BLaER1 treated with 17β-estradiol and CSF1 and Interleukin-3, amounts not matched to agents 10 nM and 100 nM (cell line): ENCODE data around the gene ALDOA.
A peak's percentile ranks its signal among the peaks of the same experiment; 100 is the strongest.

ENCODE experiments used
- H3K27ac ChIP-seq, 11 experiments: shearing (Covaris generic); formaldehyde crosslinking; 2 replicates each; pipeline ENCODE4 v1.8.1; 2022
- H3K27me3 ChIP-seq, 11 experiments: shearing (Covaris generic); formaldehyde crosslinking; 2 replicates each; pipeline ENCODE4 v1.8.1; 2022
- H3K36me3 ChIP-seq, 11 experiments: shearing (Covaris generic); formaldehyde crosslinking; 2 replicates each; pipeline ENCODE4 v1.8.1; 2022
- H3K4me1 ChIP-seq, 10 experiments: shearing (Covaris generic); formaldehyde crosslinking; 2 replicates each; pipeline ENCODE4 v1.8.1; 2022
- H3K4me2 ChIP-seq, 11 experiments: shearing (Covaris generic); formaldehyde crosslinking; 2 replicates each; pipeline ENCODE4 v1.8.1; 2022
- H3K4me3 ChIP-seq, 10 experiments: shearing (Covaris generic); formaldehyde crosslinking; 2 replicates each; pipeline ENCODE4 v1.8.1; 2022
- H3K9ac ChIP-seq, 11 experiments: shearing (Covaris generic); formaldehyde crosslinking; 2 replicates each; pipeline ENCODE4 v1.8.1; 2022
- H3K9me3 ChIP-seq, 11 experiments: shearing (Covaris generic); formaldehyde crosslinking; replicated peaks in 1 of 11; 2 replicates each; pipeline ENCODE4 v1.8.1; 2022
- H4K20me1 ChIP-seq, 11 experiments: shearing (Covaris generic); formaldehyde crosslinking; 2 replicates each; pipeline ENCODE4 v1.8.1; 2022
- Cebpa-rat ChIP-seq, 11 experiments: shearing (Covaris generic); IDR thresholded peaks; 2 replicates each; pipeline ENCODE4 v1.8.1; 2022

The ALDOA gene

DNA sequence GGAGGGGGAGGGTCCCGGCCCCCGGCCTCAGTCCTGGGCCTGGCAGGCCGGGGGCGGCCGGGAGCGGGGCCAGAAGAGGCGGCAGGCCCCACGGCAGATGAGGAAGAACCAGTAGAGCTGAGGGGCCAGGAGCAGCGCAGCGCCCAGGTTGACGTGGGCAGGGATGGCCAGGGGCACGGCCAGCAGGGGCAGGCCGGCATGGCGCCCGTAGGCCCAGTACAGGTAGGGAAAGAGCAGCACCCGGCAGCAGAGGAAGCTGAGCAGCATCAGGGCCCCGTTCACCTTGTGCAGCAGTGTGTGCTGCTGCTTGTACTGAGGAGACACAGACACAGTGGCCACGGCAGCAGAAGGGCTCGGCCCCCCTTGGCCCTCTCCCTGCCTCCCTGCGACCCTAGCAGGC lies 40.4 kb upstream of the ALDOA start:
- H3K4me1 ChIP-seq: peaks cover 9 to 18% (median 10%) of the 10 kb centered on the region in 10 experiments; a peak in 17 of 20 replicates
- H3K4me2 ChIP-seq: no peak overlapping the region
- no peak overlapping the region for H3K9ac ChIP-seq
- H3K4me3 ChIP-seq: no peak overlapping the region
- no peak for TF ChIP-seq Cebpa-rat (IDR thresholded peaks at IDR 0.05)
- H3K27ac ChIP-seq: no peak overlapping the region
- H3K36me3 ChIP-seq: no peaks in the 10 kb centered on the region
- no peaks in the 10 kb centered on the region for H3K9me3 ChIP-seq
- peaks cover 18 to 54% (median 46%) of the 10 kb centered on the region in 11 experiments for H3K27me3 ChIP-seq
- peaks cover 0 to 47% (median 4%) of the 10 kb centered on the region in 11 experiments; a peak in 8 of 22 replicates for H4K20me1 ChIP-seq

DNA sequence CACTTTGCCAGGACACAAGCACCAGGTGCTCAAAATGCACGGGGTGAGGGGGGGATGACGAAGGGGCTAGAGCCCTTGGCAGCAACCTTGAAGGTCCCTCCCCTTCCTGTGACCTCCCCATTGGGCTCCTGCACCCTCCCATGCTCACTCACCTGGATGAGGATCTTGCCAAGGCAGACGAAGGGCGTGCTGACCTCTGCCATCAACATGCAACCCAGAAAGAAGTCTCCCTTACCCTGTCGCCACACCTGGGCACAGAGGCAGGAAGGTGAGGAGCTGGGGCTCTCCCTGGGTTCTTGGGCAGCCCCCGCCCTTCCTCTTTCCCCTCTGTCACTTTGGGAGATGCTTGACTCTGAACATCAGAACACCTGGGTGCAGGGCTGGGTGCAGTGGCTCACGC lies 40.0 kb upstream of the ALDOA start:
- H3K4me1 ChIP-seq: peaks cover 8 to 14% (median 10%) of the 10 kb centered on the region in 10 experiments; a peak in 17 of 20 replicates
- H3K4me2 ChIP-seq: no peak overlapping the region
- H3K27me3 ChIP-seq: peaks cover 22 to 59% (median 50%) of the 10 kb centered on the region in 11 experiments
- H4K20me1 ChIP-seq: peaks cover 0 to 50% (median 4%) of the 10 kb centered on the region in 11 experiments; a peak in 8 of 22 replicates
- no peaks in the 10 kb centered on the region for H3K9me3 ChIP-seq
- H3K36me3 ChIP-seq: no peaks in the 10 kb centered on the region
- no peak for TF ChIP-seq Cebpa-rat (IDR thresholded peaks at IDR 0.05)
- no peak overlapping the region for H3K27ac ChIP-seq
- no peak overlapping the region for H3K9ac ChIP-seq
- no peak overlapping the region for H3K4me3 ChIP-seq

DNA sequence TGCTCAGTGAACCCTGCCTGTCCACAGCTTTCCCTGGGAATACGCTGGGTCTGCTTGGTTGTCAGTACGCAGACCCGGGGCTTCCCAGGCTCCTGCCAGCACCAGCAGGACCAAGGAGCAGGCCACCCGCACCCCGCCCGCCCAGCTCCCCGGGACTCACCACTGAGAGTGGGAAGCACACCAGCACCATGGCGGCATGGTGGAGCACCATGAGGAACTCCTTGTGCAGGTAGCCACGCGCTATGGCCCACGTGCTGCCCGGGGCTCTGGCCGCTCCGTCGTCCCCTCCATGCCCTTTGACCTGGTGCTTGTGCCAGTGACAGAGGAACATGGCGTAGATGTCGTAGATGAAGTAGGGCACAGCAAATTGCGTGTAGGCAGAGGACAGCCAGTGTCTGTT lies 39.1 kb upstream of the ALDOA start:
- no peak for TF ChIP-seq Cebpa-rat (IDR thresholded peaks at IDR 0.05)
- Histone ChIP-seq H3K9ac (no peak overlapping the region), H3K27me3 (peaks cover 28 to 65% (median 59%) of the 10 kb centered on the region in 11 experiments)

DNA sequence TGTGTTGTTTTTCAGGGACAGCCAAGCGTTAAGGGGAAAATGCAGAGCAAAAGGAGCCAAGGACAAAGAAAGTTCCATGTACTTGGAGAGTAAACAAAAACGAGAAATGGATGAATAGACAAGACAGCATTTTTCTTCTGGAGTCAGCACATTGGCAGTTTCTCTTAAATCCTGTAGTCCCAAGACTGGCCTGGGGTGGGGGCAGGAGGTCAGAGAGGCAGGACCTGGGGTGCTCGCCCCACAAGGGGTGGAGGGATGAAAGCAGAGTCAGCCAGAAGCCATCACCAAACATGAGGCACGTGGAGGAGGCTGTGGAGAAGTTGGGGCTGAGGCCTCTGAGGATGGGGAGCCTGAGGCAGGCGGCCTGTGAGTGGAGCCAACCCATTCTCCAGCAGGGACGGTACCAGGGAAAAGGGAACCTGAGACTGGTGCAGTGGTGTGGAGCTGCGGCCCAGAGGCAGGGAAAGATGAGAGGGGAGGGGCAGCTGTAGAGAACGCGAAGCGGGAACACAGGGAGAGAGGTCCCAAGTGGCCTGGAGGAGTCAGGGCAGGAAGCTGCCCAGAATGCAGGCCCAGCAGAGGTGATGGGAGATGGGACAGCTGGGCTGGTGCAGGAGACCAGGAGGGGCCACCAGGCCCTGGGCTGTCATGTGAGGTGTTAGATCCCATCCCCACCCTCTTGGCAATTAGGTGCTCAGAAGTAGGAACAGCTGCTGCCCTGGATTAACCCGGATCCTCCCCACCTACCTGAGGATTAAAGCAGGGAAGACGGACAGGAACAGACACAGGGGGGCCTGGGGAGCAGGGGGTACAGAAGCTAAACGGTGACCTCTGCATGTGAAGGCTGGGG lies 37.7 kb upstream of the ALDOA start:
- Histone ChIP-seq H3K27me3 (peaks cover 35 to 72% (median 66%) of the 10 kb centered on the region in 11 experiments), H3K9ac (no peak overlapping the region), H3K4me3 (no peak overlapping the region), H3K9me3 (no peaks in the 10 kb centered on the region), H4K20me1 (peaks cover 0 to 61% (median 6%) of the 10 kb centered on the region in 11 experiments; a peak in 10 of 22 replicates), H3K4me1 (peaks cover 6 to 18% (median 16%) of the 10 kb centered on the region in 10 experiments), H3K4me2 (no peak overlapping the region), H3K27ac (no peak overlapping the region), H3K36me3 (no peaks in the 10 kb centered on the region)
- no peak for TF ChIP-seq Cebpa-rat (IDR thresholded peaks at IDR 0.05)

More for the DNA sequence above, 39.1 kb upstream of the ALDOA start:
- Histone ChIP-seq H3K36me3 (no peaks in the 10 kb centered on the region), H3K4me3 (no peak overlapping the region), H3K9me3 (no peaks in the 10 kb centered on the region), H4K20me1 (peaks cover 0 to 54% (median 6%) of the 10 kb centered on the region in 11 experiments; a peak in 10 of 22 replicates), H3K4me1 (peaks cover 3 to 10% (median 6%) of the 10 kb centered on the region in 10 experiments; a peak in 15 of 20 replicates), H3K27ac (no peak overlapping the region), H3K4me2 (no peak overlapping the region)

DNA sequence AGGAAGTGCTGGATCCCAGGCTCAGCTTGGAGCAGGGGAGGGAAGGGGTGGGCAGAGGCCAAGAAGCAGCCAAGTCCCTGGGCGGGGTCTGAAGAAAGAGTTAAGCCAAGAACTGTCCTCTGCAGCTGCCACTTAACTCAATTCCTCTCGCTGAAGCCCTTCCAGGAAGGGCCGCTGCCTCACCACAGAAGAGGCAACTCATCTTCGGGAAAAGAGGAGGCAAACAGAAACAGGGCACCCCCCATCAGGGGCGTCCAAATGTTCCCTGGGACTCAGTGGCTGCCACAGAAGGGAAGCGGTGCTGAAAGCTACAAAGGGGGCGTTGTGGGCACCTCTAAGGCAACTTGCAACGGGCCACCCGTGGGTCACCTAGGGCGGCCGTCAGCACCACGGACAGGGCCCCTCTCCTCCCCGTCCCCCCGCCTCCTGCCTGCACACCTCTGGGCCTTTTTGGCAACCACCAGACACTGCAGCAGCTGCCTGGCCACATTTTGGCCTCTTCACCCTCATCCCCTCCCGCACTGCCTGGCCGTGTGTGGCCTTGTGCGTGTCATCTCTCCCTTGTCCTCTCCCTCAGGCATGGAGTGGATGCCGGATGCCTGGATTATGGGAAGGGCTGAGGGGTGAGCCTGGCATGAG lies 37.0 kb upstream of the ALDOA start:
- Histone ChIP-seq H3K4me2 (no peak overlapping the region), H3K9ac (no peak overlapping the region), H3K4me3 (no peak overlapping the region), H3K4me1 (peaks cover 13 to 26% (median 23%) of the 10 kb centered on the region in 10 experiments), H3K36me3 (no peaks in the 10 kb centered on the region), H3K9me3 (no peaks in the 10 kb centered on the region), H3K27ac (no peak overlapping the region), H4K20me1 (peaks cover 0 to 61% (median 6%) of the 10 kb centered on the region in 11 experiments; a peak in 10 of 22 replicates), H3K27me3 (peaks cover 35 to 72% (median 66%) of the 10 kb centered on the region in 11 experiments)
- no peak for TF ChIP-seq Cebpa-rat (IDR thresholded peaks at IDR 0.05)

DNA sequence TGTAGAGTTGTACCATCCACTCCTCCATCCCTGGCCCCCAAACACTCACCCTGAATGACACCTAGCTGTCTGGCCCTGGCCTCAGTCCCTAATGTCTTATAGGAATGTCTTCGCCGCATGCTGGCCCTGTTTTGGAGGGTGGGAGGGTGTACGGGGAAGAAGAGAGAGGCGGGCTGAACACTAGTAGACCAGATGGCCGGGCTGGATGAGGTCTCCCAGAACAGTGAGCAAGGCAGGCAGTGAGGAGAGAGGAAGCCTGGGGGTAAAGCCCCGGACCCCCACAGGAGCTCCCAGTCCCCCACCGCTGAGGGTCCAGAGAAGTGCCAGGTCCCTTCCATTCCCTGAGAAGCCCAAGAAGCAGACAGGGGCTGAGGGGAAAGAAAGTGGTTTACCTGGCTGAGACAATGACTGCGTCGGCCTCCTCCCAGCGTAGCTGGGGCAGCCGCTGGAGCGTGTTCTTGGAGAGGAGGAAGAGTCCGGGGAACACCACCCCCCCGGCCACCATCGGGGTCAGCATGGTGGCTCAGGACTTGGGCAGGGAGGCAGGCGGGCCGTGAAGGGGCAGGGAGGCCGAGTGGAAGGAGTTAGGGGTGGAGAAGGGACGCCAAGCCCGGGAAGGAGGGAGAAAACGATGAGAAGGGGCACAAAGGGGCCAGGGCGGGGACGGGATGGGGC lies 35.4 kb upstream of the ALDOA start:
- H3K27ac ChIP-seq: no peak overlapping the region
- peaks cover 18 to 33% (median 27%) of the 10 kb centered on the region in 10 experiments for H3K4me1 ChIP-seq
- H3K4me3 ChIP-seq: no peak overlapping the region
- H3K9ac ChIP-seq: no peak overlapping the region
- H4K20me1 ChIP-seq: peaks cover 0 to 61% (median 6%) of the 10 kb centered on the region in 11 experiments; a peak in 10 of 22 replicates
- H3K27me3 ChIP-seq: peaks cover 35 to 70% (median 66%) of the 10 kb centered on the region in 11 experiments
- H3K36me3 ChIP-seq: no peaks in the 10 kb centered on the region
- TF ChIP-seq Cebpa-rat (IDR thresholded peaks at IDR 0.05): no peak
- H3K9me3 ChIP-seq: no peaks in the 10 kb centered on the region
- H3K4me2 ChIP-seq: no peak overlapping the region

DNA sequence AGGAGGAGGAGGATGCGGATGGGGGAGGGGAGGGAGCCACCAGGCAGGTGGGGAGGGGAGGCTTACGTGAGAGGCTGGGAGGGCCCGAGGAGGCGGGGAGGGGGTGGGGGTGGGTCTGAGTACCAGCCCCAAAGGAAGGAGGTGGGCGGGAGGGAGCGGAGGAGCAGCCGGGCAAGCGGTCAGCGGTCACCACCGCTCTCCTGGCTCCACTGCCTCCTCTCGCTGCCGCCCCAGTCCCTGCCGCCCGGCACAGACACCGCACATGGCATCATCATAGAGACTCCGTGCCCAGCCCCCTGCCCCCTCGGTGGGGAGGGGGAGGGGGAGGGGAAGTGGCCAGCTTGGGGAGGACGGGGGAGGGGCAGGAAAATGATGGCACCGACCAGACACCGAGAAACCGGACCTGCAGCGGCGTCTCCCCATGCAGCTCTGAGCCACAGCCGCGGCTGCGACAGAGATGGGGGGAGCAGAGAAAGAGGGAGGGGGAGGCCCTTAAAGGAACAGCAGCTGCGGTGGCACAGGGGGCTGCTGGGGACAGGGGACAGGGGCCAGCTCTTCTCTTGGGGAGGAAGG lies 34.6 kb upstream of the ALDOA start, which contains the start of gene TLCD3B:
Gene TLCD3B, minus strand, starts transcription at position 431 of the 573 bp plus-strand sequence. CDS start 744 bp downstream, outside the sequence.
- no peak within 1 kb of the TSS for H3K9ac ChIP-seq
- H3K4me3 ChIP-seq: no peak within 1 kb of the TSS
- H4K20me1 ChIP-seq: peaks cover 0 to 53% (median 6%) of the 10 kb centered on the region in 11 experiments; a peak in 10 of 22 replicates
- TF ChIP-seq Cebpa-rat (IDR thresholded peaks at IDR 0.05): no peak
- no peaks in the 10 kb centered on the region for H3K9me3 ChIP-seq
- H3K4me1 ChIP-seq: peaks cover 18 to 35% (median 28%) of the 10 kb centered on the region in 10 experiments
- no peaks in the 10 kb centered on the region for H3K36me3 ChIP-seq
- H3K4me2 ChIP-seq: peak within 1 kb of the TSS in 10 of 11 experiments; percentile 11 to 89 (median 66); a peak in 15 of 22 replicates
- no peak within 1 kb of the TSS for H3K27ac ChIP-seq
- peaks cover 35 to 63% (median 61%) of the 10 kb centered on the region in 11 experiments for H3K27me3 ChIP-seq

DNA sequence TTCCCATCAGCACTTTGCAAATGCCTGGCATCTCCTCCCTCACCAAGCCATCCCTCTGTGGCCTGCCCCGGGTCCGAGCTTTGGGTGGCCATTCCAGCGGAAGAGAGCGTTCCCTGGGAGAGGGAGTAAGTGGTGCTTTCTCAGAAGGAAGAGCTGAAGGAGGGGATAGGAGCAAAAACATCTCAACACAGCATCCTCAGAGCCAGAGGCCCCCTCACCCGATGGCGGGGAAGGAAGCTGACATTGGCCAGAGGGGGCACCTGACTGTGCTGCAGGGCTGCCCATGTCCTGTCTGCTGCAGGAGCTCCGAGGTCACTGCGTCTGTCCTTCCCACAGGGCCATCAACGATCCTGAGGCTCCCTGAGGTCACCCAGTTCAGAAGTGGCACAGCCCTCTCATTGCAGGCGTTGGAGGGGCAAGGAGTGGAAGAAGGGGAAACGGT lies 34.1 kb upstream of the ALDOA start:
- Histone ChIP-seq H3K4me1 (peaks cover 18 to 35% (median 28%) of the 10 kb centered on the region in 10 experiments), H4K20me1 (peaks cover 0 to 49% (median 6%) of the 10 kb centered on the region in 11 experiments; a peak in 10 of 22 replicates), H3K9ac (no peak overlapping the region), H3K4me3 (no peak overlapping the region), H3K9me3 (no peaks in the 10 kb centered on the region), H3K27ac (no peak overlapping the region), H3K4me2 (peak overlapping the region in 10 of 11 experiments; percentile 11 to 89 (median 66); a peak in 15 of 22 replicates), H3K36me3 (no peaks in the 10 kb centered on the region), H3K27me3 (peaks cover 35 to 57% (median 56%) of the 10 kb centered on the region in 11 experiments)
- TF ChIP-seq Cebpa-rat (IDR thresholded peaks at IDR 0.05): no peak
